ENCODE measurements around the gene TNPO2. TPM values are rescaled to one million over a fixed set of nuclear protein-coding genes. Genes with fewer than 3 reads are reported as not detected.
A peak's percentile ranks its signal among the peaks of the same experiment; 100 is the strongest.

TNPO2 gene
- total and polyA plus RNA-seq, 2 of the 13 experiments (the other 11 are each of a cell fraction or from before 2014, with no cell fraction given): 31.7 to 61.0 TPM

- H3K9ac ChIP-seq (ENCODE audit: insufficient read depth, low read depth, low read length): peak overlapping the region; percentile 93
- no peaks in the 10 kb centered on the region for H3K9me3 ChIP-seq (ENCODE audit: low read length)
- intact Hi-C loops (cut with micrococcal nuclease; ENCODE audit: unreplicated experiment): no loop called here
- no peak for FAIRE-seq
- no peak overlapping the region for H2AFZ ChIP-seq (ENCODE audit: low read length)
- ChIA-PET CTCF (ENCODE audit: low intra/inter-chr PET ratio, low total read pairs) (no interaction called here), POLR2A (interaction anchor here (1.7 to 1.9 kb wide), 3 partner anchors 14 to 57 kb away, joined by 5 to 16 read pairs (median 13); partner anchors contain the start of genes DHPS, ZNF490 and ZNF791)
- in situ Hi-C loops (cut with HindIII; ENCODE audit: extremely low pct_ligation_motif_present, low pct_unique_long_range_greater_than_20kb): no loop called here
- 83% methylated on average over 3 of the region's 4 CpGs for WGBS (ENCODE audit: low lambda C conversion rate)
- H3K4me1 ChIP-seq (ENCODE audit: insufficient read depth, low read length): peaks cover 43% of the 10 kb centered on the region
- H3K27ac ChIP-seq (ENCODE audit: extremely low read length, insufficient read depth, low read length): no peak overlapping the region
- H3K4me2 ChIP-seq (ENCODE audit: low read depth, low read length): peak overlapping the region; percentile 97
- peaks cover 34% of the 10 kb centered on the region for H3K79me2 ChIP-seq (ENCODE audit: insufficient read depth, low read length)
- H3K4me3 ChIP-seq (replicated peaks in 1 of 3; ENCODE audit: insufficient read depth in 1 of 3, low read depth in 2 of 3, low read length in 3 of 3): peak overlapping the region; percentile 77 to 96 (median 96); a peak in 3 of 6 replicates
- no peak for DNase-seq (ENCODE audit: low spot score)
- no TSS peak for BruUV-seq (replicated peaks)
- H3K36me3 ChIP-seq (replicated peaks in 1 of 2; ENCODE audit: control insufficient read depth in 1 of 2, insufficient read depth in 2 of 2, low read length in 2 of 2): peaks cover 4% of the 10 kb centered on the region in 2 experiments; a peak in 3 of 5 replicates
- TF ChIP-seq ZNF383 (CRISPR knock-in tag; IDR thresholded peaks at IDR 0.05; ENCODE audit: borderline replicate concordance) (no peak), ZBTB40 (IDR thresholded peaks at IDR 0.05) (peak; percentile 40), ZBTB40 (CRISPR knock-in tag; IDR thresholded peaks at IDR 0.05) (peak; percentile 95)
- no peaks in the 10 kb centered on the region for H4K20me1 ChIP-seq (ENCODE audit: insufficient read depth, low read length)
- H3K27me3 ChIP-seq (ENCODE audit: control insufficient read depth in 1 of 2, insufficient read depth in 2 of 2, low read length in 2 of 2): no peaks in the 10 kb centered on the region; a peak in 1 of 5 replicates
- no peak for ATAC-seq
These were observed 55.9 kb downstream of the TNPO2 start for GRCh38 chr19:12667731-12668302.
